ENCODE measurements around the gene MYO1E.

DNA sequence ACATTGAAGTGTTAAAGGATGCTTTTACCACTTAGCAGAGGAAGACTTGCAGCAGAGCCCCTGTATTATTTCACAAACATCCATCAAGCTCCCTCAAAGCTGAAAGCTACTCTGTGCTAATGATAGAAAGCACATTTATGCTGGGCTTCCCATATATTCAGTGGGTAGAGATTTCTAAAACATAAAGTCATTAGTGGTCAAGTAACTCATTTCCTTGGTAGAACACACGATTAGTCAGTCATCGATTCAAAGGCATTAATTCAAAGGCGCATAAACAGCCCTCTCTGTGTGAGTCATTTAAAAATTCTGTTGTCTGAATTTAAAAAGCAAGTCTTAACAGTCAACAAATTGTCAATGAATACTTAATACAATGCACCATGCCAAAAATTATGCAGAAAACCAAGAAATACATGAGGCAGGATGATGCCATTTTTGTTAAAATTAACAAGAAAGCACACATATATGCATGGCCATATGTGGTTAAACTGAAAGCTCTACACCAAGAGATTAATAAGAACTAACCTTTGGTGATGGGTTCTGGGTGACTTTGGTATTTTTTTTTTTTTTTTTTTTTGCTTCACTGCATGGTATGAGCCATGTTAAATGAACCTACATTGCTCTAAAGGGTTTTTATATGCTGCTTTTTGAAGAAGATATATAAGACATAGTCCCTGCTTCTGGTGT, 104.4 kb downstream of the MYO1E start:
- TF ChIP-seq, protein P1, sequence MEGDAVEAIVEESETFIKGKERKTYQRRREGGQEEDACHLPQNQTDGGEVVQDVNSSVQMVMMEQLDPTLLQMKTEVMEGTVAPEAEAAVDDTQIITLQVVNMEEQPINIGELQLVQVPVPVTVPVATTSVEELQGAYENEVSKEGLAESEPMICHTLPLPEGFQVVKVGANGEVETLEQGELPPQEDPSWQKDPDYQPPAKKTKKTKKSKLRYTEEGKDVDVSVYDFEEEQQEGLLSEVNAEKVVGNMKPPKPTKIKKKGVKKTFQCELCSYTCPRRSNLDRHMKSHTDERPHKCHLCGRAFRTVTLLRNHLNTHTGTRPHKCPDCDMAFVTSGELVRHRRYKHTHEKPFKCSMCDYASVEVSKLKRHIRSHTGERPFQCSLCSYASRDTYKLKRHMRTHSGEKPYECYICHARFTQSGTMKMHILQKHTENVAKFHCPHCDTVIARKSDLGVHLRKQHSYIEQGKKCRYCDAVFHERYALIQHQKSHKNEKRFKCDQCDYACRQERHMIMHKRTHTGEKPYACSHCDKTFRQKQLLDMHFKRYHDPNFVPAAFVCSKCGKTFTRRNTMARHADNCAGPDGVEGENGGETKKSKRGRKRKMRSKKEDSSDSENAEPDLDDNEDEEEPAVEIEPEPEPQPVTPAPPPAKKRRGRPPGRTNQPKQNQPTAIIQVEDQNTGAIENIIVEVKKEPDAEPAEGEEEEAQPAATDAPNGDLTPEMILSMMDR (IDR thresholded peaks at IDR 0.05), result no peak
- TF ChIP-seq, protein P2, sequence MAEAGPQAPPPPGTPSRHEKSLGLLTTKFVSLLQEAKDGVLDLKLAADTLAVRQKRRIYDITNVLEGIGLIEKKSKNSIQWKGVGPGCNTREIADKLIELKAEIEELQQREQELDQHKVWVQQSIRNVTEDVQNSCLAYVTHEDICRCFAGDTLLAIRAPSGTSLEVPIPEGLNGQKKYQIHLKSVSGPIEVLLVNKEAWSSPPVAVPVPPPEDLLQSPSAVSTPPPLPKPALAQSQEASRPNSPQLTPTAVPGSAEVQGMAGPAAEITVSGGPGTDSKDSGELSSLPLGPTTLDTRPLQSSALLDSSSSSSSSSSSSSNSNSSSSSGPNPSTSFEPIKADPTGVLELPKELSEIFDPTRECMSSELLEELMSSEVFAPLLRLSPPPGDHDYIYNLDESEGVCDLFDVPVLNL (CRISPR knock-in tag; IDR thresholded peaks at IDR 0.05; ENCODE audit: borderline replicate concordance, low read depth), result no peak
- TF ChIP-seq JUN (CRISPR knock-in tag; IDR thresholded peaks at IDR 0.05) (no peak), ZNF423 (CRISPR knock-in tag; IDR thresholded peaks at IDR 0.05) (no peak), FOXK1 (CRISPR knock-in tag; IDR thresholded peaks at IDR 0.05) (no peak), CREB1 (CRISPR knock-in tag; IDR thresholded peaks at IDR 0.05) (no peak), IRF2 (CRISPR knock-in tag; IDR thresholded peaks at IDR 0.05; ENCODE audit: borderline replicate concordance, low read depth) (no peak)
- TF ChIP-seq, protein P3, sequence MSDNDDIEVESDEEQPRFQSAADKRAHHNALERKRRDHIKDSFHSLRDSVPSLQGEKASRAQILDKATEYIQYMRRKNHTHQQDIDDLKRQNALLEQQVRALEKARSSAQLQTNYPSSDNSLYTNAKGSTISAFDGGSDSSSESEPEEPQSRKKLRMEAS (CRISPR knock-in tag; IDR thresholded peaks at IDR 0.05), result no peak
- TF ChIP-seq, protein P4, sequence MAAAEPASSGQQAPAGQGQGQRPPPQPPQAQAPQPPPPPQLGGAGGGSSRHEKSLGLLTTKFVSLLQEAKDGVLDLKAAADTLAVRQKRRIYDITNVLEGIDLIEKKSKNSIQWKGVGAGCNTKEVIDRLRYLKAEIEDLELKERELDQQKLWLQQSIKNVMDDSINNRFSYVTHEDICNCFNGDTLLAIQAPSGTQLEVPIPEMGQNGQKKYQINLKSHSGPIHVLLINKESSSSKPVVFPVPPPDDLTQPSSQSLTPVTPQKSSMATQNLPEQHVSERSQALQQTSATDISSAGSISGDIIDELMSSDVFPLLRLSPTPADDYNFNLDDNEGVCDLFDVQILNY (CRISPR knock-in tag; IDR thresholded peaks at IDR 0.05), result no peak
